Mammary epithelial cell (primary cell): ENCODE data around the gene PHC2.

Experiments
- CTCF ChIP-seq, 2 donors: IDR thresholded peaks in 1 of 2; conservative IDR thresholded peaks in 1 of 2; 2 replicates each; pipeline ENCODE4 v1.5.1; 2011 to 2012; ENCODE audit warnings: inconsistent platforms in 2 of 2, low read length in 2 of 2, mild to moderate bottlenecking in 2 of 2, control low read depth in 1 of 2, low read depth in 1 of 2; ENCODE audit not compliant: insufficient read depth in 1 of 2; ENCODE audit errors: extremely low read depth in 1 of 2
- EZH2 ChIP-seq: IDR thresholded peaks from 2 replicates; pipeline ENCODE4 v1.6.1; 2012; ENCODE audit warnings: low read length, inconsistent platforms, borderline replicate concordance

GRCh38 chr1:33365560-33365997 lies 65.3 kb downstream of the PHC2 start:
- TF ChIP-seq CTCF (conservative IDR thresholded peaks at IDR 0.05 in 1 of 2, IDR thresholded peaks at IDR 0.05 in 1 of 2; ENCODE audit: extremely low read depth in 1 of 2, insufficient read depth in 1 of 2, low read depth in 1 of 2, low read length in 2 of 2) (no peak), EZH2 (no peak)
